ENCODE results near the gene CIC.

Gene CIC
- long read RNA-seq, donor 1, partial matches to known transcripts = 5 of 7 reads
- long read RNA-seq, donor 1, other reads (novel, unspliced or antisense) = 0 of 7 reads
- long read RNA-seq, donor 2, partial matches to known transcripts = 5 of 8 reads
- long read RNA-seq, donor 2, other reads (novel, unspliced or antisense) = 0 of 8 reads
- long read RNA-seq, donor 3, partial matches to known transcripts = 0 of 4 reads
- long read RNA-seq, donor 3, other reads (novel, unspliced or antisense) = 0 of 4 reads
- long read RNA-seq, donor 4, partial matches to known transcripts = 40 of 43 reads
- long read RNA-seq, donor 4, other reads (novel, unspliced or antisense) = 0 of 43 reads
- long read RNA-seq, donor 5, full-length matches to known transcripts = 5 of 231 reads
- long read RNA-seq, donor 5, partial matches to known transcripts = 59 of 231 reads
- long read RNA-seq, donor 5, other reads (novel, unspliced or antisense) = 167 of 231 reads
- long read RNA-seq, donor 6, partial matches to known transcripts = 39 of 46 reads
- long read RNA-seq, donor 6, other reads (novel, unspliced or antisense) = 0 of 46 reads
- long read RNA-seq, donor 7 = 0 reads
- long read RNA-seq, donor 8, partial matches to known transcripts = 0 of 2 reads
- long read RNA-seq, donor 8, other reads (novel, unspliced or antisense) = 0 of 2 reads

DNA sequence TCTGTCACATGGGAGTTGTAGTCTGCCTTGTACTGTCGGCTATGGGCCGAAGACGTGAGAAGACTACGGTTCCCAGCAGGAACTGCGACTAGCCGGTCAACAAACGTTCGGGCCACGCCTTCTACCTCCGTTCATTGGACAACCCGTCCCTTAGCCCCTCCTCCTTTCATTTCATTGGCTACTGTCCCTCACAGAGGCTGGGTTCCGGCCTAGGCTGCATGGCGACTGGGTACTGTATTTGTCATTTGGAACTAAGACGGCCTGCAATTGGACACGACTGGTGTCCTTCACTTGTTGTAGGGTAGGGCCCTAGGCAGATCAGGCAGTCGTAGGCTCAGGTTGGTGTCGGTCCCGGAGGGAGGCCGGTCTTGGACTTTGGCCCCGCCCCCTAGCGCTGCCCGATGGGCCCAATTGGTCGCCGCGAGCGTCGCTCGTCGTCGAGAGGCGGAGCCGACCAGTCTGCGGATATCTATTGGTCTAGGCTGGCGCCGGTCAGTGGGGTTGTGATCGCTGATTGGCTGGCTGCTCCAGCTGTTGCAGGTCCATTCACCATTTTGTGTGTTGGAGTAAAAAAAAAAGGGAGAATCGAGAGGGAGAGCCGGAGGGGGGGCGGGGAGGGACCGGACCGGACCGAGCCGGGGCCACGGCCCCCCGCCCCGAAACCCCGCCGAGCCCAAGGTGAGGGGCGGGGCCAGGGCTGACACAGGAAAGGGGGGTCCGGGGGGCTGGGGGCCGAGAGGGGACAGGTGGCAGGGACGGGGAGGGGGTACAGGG, at the start of gene CIC:
Gene CIC, plus strand, starts transcription at position 549 of the 774 bp plus-strand sequence. CDS start 2,532 bp downstream, outside the sequence.
- peak; percentile 95 for DNase-seq

DNA sequence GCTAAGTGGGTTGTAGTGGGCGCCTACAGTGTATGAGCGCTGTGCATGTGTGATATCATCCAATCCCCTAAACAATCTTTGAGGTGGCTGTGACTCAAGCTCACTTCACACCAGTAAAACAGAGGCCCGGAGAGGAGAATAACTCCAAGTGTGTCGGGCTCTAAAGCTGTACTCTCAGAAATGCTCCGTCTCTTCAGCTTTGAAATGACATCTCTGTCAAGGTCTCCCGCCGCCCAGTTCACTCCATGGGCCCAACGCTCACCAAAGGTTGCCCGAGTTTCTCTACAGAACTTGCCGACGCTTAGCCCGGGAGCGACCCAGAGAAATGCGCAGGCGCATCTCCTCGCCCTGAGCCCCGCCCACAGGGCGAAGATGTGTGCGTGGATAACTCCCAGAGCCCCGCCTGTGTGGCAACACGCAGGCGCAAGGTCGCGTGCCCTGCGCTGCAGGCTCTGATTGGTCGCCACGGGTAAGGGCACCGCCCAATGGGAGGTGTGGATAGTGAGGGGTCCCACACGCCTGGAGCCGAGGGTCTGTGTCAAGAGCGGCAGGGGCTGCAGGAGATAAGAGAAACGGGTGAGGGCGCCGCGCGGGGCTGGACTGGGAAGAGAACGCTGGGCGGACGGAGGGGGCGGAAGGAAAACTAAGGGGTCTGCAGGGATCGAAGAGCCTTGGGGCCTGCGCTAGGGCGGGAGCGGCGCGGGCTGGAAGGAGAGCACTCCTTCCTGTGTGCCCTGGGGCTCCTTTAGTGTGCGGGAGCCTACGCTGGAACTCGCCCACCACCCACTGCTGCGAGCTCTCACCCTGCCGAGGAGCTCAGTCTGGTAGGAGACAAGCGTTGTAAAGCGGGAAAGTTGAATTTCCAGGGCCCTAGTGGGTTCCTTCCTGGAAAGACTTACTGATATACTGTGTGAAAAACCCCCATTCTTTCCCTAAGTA, 49.0 kb upstream of the CIC start, which contains the start of gene ZNF526:
Gene ZNF526, plus strand, starts transcription at position 501 of the 939 bp plus-strand sequence. CDS start 4,092 bp downstream, outside the sequence.
- peak; percentile 92 for DNase-seq

DNA sequence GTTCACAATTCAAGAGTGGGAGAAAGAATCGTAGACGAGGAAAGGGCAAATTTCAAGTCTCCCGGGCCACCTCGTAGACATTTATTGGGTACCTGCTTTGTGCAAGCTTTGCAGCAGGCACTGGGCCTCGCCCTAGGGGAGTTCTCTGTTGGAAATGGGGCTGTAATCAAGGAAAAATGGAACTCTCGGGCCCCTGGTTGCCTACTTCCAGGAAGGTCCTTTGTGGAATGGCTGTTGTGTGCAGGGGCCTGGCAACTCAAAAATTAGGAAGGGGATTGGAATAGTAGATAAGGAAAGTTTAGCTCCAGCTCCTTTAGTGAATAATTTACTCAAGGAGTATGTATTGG, 48.3 kb upstream of the CIC start:
- no peak for DNase-seq

- no peak for DNase-seq
Observed at GRCh38 chr19:42224940-42225717, 43.9 kb upstream of the CIC start.

DNA sequence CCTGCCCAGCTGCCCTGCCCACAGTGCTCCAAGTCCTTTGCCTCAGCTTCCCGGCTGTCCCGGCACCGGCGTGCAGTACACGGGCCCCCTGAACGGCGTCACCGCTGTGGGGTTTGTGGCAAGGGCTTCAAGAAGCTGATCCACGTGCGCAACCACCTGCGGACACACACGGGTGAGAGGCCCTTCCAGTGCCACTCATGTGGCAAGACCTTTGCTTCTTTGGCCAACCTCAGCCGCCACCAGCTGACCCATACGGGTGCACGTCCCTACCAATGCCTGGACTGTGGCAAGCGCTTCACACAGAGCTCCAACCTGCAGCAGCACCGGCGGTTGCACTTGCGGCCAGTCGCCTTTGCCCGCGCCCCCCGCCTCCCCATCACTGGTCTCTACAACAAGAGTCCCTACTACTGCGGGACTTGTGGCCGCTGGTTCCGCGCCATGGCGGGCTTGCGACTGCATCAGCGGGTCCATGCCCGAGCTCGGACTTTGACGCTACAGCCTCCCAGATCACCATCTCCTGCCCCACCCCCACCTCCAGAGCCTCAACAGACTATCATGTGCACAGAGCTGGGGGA, 43.2 kb upstream of the CIC start:
- DNase-seq = no peak

DNA sequence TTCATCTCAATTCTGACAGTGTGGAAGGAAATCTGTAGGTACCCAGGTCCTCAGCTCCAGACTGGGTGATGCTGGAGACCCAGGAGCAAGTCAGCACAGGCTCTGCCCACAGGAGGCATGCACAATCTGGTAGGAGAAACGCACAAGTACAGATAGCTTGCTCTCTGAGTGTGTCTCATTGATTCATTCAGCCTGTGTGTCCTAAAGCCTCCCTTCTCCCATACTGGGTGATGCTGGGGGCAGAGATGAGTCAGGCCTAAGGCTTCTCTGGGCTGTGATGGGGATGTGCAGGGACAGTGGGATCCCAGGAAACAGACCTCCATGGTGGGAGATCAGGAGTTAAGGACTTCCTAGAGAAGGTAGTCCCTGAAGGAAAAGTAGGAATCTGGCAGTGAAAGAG, 42.2 kb upstream of the CIC start:
- DNase-seq = no peak

DNA sequence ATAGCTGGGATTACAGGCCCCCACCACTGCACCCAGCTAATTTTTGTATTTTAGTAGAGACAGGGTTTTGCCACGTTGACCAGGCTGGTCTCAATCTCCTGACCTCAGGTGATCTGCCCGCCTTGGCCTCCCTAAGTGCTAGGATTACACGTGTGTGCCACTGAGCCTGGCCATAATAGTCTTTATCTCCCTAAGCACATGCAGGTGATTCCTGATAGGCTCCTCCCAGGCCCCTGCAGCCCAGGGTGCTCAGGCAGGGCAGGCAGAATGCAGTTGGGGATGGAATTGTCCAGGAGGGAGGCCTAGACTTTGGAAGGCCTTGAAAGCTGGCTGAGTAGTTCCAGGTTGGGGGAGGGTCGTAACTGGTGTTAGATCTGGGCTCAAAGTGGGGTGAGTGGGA, 40.4 kb upstream of the CIC start:
- no peak for DNase-seq

DNA sequence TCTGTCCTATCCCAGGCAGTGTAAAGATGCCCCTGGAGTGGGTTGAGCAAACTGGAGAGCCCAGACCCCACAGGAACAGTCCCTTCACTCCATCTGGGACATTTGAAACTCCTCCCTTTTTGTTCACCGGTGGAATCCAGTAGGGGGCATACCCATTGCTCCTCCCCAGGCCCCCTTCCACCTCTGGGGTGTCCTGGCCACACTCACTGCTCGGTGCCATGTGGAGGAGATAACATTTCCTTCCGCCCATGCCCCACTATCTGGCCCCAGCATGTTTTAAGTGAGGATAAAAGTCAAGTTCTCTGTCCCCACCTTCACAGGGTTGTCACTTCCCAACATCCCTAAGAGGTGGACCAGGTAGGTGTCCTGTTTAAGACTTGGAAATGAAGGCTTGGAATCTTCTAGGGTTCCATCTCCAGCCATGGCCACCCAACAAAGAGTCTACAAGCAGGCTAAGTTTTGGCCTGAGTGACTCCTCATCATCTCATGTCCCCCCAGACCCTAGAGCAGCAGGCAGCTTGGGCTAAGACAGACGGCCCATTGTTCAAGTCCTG, 39.7 kb upstream of the CIC start:
- DNase-seq = no peak

GRCh38 chr19:42229855-42230351, 39.1 kb upstream of the CIC start:
- no peak for DNase-seq

DNA sequence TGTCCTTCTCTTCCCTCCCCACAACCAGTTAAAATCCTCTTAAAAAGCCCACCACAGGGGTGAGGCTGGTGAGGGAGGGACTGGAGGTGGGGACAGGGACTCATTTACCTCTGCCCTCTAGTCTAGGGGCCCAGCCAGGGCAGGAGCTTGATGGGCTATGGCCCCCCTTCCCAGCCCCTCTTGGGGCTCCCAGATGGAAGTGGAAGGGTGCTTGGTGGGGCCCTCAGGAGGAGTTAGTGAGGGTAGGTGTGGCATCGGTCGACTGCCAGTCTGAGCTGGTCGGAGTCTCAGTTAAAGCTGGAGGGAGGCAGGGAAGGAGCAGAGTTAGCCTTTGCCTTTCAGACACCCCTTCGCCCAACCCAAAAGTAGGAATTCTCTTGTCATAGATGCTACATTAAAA, 38.5 kb upstream of the CIC start:
- no peak for DNase-seq

DNA sequence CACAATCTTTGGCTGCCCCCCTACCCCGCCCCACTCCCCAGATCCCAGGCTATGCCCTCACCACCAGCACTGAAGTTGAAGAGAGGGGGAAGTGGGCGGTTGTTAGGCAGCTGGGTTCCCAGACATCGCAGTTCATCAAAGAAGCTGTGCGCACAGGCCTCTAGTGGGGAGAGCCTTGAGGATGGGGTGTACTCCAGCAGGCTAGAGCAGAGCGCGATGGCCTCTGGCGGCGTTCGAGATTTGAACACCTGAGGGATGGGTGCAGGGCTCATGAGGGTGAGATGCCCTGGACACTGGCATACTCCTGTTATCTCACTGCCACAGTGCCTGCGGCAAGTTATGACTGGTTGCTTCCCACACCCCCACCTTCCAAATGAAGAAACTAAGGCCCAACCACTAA, 36.6 kb upstream of the CIC start:
- DNase-seq = no peak

- DNase-seq = no peak
Observed at GRCh38 chr19:42233106-42233505, 35.9 kb upstream of the CIC start.

- no peak for DNase-seq
Observed at GRCh38 chr19:42233678-42234292, 35.3 kb upstream of the CIC start.

- DNase-seq = no peak
Observed at GRCh38 chr19:42234364-42234763, 34.7 kb upstream of the CIC start.

- no peak for DNase-seq
Observed at GRCh38 chr19:42235181-42235580, 33.9 kb upstream of the CIC start.

GRCh38 chr19:42239544-42240220, 29.4 kb upstream of the CIC start:
- DNase-seq = no peak

DNA sequence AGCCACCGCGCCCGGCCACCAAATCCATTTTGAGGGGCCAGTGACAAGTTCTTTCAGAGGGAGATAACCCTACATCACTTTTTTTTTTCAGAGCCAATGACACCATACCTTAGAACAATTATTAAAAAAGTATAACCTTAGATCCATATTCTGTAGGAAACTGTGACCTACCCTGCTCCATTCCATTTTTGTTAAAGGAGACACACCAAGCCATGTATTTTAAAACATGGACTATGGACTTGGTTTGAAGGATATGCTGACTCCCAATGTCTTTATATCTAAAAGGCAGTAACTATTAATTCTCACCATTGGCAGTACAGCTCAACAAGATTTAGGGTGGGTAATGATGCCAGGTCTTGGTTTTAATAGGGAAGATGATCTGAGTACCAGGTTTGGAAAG, 27.8 kb upstream of the CIC start:
- no peak for DNase-seq

- peak; percentile 30 for DNase-seq
Observed at GRCh38 chr19:42242069-42242511, 27.0 kb upstream of the CIC start.
